Lower leg skin (tissue), 4 donors: ENCODE data around the gene FARS2. TPM values are rescaled to one million over a fixed set of nuclear protein-coding genes. Genes with fewer than 3 reads are reported as not detected.

ENCODE experiments used
- DNase-seq, 2 donors: peaks; one replicate each; pipeline ENCODE4 v3.0.0-alpha.2; 2019; ENCODE audit warnings: low spot score in 2 of 2
- H3K4me3 ChIP-seq: fragments of 200-600 bp; sonication (generic); 2 replicates; pipeline ENCODE4 v1.5.1; 2017; ENCODE audit warnings: mild to moderate bottlenecking, low read depth; ENCODE audit not compliant: poor library complexity, severe bottlenecking
- CTCF ChIP-seq, 3 donors: fragments of 450-650 bp; IDR thresholded peaks; one replicate each; pipeline ENCODE4 v1.5.1; 2016; ENCODE audit warnings: antibody characterized with exemption in 3 of 3, mild to moderate bottlenecking in 3 of 3, moderate library complexity in 2 of 3
- POLR2A ChIP-seq, 2 donors: fragments of 450-650 bp; IDR thresholded peaks; one replicate each; pipeline ENCODE4 v1.6.1; 2016 to 2017; ENCODE audit warnings: antibody characterized with exemption in 2 of 2, mild to moderate bottlenecking in 1 of 2, moderate library complexity in 1 of 2
- WGBS, 2 donors: methylation state at CpG; one replicate each; pipeline ENCODE4 v1.1.5; 2018; 5-methylcytosine and 5-hydroxymethylcytosine counted together
- intact Hi-C: fragments of 100-400 bp; cut with DNase I; formaldehyde crosslinking; loops from one replicate; pipeline ENCODE4 v1.15.0; 2023; ENCODE audit warnings: low total_unique reads
- total RNA-seq, 4 donors: library from RNA; depleted of rRNA; stranded (reverse); fragments of >200 nt; gene quantifications; one replicate each; pipeline ENCODE4 v1.1.0, GENCODE V29; 2016

Gene FARS2
- total RNA-seq, 4 donors from 2014 or later: 7.0 to 14.7 (median 11.1) TPM

- WGBS, 2 donors: 72 to 73% methylated on average over 4 of the region's 4 CpGs
These were observed 154.9 kb downstream of the FARS2 start for GRCh38 chr6:5416250-5416649.

GRCh38 chr6:5422321-5422915, 161.1 kb downstream of the FARS2 start:
- 80 to 87% methylated on average over 5 of the region's 5 CpGs for WGBS, 2 donors
- intact Hi-C loops: no loop called here
- DNase-seq: no peak
- H3K4me3 ChIP-seq: no peak overlapping the region
- TF ChIP-seq CTCF (IDR thresholded peaks at IDR 0.05) (no peak), POLR2A (IDR thresholded peaks at IDR 0.05) (no peak)

More at GRCh38 chr6:5416250-5416649, 154.9 kb downstream of the FARS2 start:
- H3K4me3 ChIP-seq: no peak overlapping the region
- no peak for TF ChIP-seq CTCF (IDR thresholded peaks at IDR 0.05)
- TF ChIP-seq POLR2A (IDR thresholded peaks at IDR 0.05): no peak
- DNase-seq: no peak
- intact Hi-C loops: no loop called here

- H3K4me3 ChIP-seq: no peak overlapping the region
- TF ChIP-seq CTCF (IDR thresholded peaks at IDR 0.05) (no peak), POLR2A (IDR thresholded peaks at IDR 0.05) (no peak)
- WGBS, 2 donors: 93 to 96% methylated on average over 4 of the region's 4 CpGs
- no peak for DNase-seq
- intact Hi-C loops: no loop called here
These were observed 161.9 kb downstream of the FARS2 start for GRCh38 chr6:5423251-5423650.

- 85 to 92% methylated on average over 6 of the region's 6 CpGs for WGBS, 2 donors
- DNase-seq: no peak
- TF ChIP-seq POLR2A (IDR thresholded peaks at IDR 0.05) (no peak), CTCF (IDR thresholded peaks at IDR 0.05) (no peak)
- intact Hi-C loops: no loop called here
- H3K4me3 ChIP-seq: no peak overlapping the region
These were observed 163.4 kb downstream of the FARS2 start for GRCh38 chr6:5424726-5425125.

- intact Hi-C loops: no loop called here
- H3K4me3 ChIP-seq: no peak overlapping the region
- DNase-seq: no peak
- WGBS, 2 donors: 86% methylated on average over 7 of the region's 7 CpGs
- TF ChIP-seq POLR2A (IDR thresholded peaks at IDR 0.05): no peak
- no peak for TF ChIP-seq CTCF (IDR thresholded peaks at IDR 0.05)
These were observed 164.0 kb downstream of the FARS2 start for GRCh38 chr6:5425267-5425666.

- no peak overlapping the region for H3K4me3 ChIP-seq
- intact Hi-C loops: no loop called here
- no peak for DNase-seq
- WGBS, 2 donors: 69 to 88% methylated on average over 4 of the region's 4 CpGs
- TF ChIP-seq POLR2A (IDR thresholded peaks at IDR 0.05): no peak
- no peak for TF ChIP-seq CTCF (IDR thresholded peaks at IDR 0.05)
These were observed 164.5 kb downstream of the FARS2 start for GRCh38 chr6:5425797-5426196.
